HG02588 (cell line): Measurements from ENCODE around the gene PTPRT.

ENCODE experiments used
- ATAC-seq: cut with Tn5 transposase; IDR thresholded peaks from one replicate; pipeline ENCODE4 v1.9.1; 2021; ENCODE audit warnings: mild to moderate bottlenecking, moderate library complexity; ENCODE audit not compliant: unreplicated experiment

The PTPRT gene

DNA sequence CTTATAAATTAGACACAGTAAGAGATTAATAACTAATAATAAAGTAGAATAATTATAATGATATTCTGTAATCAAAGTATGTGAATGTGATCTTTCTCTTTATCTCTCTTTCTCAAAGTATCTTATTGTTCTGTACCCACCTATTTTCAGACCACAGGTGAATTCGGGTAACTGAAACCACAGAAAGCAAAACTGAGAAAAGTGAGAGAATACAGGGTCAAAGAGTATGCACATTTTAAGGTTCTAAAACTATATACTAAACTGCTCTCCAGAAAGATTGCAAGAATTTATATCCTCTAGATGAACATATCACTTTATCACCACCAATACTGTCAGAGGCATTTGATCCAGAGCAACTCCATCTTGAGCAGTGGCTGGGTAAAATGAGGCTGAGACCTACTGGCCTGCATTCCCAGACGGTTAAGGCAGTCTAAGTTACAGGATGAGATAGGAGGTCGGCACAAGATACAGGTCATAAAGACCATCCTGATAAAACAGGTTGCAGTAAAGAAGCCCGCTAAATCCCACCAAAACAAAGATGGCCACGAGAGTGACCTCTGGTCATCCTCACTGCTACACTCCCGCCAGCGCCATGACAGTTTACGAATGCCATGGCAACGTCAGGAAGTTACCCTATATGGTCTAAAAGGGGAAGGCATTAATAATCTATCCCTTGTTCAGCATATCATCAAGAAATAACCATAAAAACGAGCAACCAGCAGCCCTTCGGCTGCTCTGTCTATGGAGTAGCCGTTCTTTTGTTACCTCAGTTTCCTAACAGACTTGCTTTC is 211.3 kb downstream of the PTPRT start:
- no peak for ATAC-seq

DNA sequence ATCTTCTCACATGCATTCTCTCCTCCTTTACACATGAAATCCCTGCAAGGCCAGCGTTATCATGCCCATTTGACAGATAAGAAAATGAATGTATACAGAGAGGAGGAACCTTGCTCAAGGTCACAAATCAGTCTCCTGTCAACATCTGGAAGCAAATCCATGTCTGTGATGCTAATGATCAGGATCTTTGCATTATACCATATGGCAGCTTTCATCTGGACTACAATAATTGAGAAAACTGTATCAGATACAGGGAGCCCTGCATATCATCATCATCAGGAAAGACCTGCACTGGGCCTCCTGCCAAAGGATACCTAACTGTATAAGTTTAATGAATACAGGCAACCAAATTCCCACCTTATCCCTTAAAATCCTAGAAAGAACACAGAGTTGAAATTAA is 213.7 kb downstream of the PTPRT start:
- no peak for ATAC-seq

DNA sequence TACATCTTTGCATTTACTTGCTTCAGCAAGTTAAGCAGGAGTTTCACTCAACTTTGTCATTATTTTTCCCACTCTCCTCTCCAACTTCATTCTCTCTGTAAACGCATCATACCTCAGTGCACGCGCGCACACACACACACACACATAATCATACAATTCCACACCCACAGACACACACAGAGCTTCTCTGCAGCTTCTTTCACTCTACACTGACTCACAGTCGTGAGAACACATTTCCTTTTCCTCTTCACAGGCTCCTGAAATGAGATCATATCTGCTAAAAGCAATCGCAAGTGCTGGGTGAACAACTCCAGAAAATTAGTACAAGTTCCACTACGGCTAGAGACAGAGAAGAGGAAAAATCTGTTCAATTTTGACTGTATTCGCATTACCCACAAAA is 215.4 kb downstream of the PTPRT start:
- ATAC-seq = no peak

DNA sequence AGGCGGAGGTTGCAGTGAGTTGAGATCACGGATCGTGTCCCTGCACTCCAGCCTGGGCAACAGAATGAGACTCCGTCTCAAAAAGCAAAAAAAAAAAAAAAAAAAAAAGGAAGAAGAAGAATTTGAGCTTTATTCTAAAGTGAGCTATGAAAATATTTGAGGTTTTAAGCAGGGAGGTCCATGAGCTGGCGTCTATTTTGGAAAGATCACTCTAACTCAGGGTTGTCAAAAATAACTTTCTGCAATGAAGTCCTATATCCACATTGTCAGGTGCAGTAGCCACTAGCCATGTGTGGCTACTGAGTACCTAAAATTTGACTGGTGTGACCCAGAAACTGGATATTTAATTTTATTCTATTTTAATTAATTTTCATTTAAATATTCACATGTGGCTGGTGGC is 217.1 kb downstream of the PTPRT start:
- ATAC-seq = no peak

DNA sequence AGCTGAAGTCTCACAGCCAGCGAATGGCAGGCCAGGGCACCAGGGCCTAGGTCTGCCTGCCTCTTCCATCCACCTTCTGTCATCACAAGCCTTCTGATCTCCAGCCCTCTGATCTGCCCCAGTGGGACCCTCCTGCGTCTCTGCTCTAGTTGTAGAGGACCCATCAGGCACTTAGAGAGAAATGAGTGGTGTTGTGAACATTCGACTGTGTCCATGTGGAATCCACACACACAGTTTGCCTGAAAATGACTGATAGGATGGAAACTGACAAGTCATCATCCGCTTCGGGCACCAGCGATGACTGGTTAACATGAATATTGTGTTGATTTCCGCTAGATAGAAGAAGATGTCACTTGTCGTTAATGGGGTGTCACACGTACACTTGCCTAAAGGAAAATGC is 221.0 kb downstream of the PTPRT start:
- no peak for ATAC-seq

DNA sequence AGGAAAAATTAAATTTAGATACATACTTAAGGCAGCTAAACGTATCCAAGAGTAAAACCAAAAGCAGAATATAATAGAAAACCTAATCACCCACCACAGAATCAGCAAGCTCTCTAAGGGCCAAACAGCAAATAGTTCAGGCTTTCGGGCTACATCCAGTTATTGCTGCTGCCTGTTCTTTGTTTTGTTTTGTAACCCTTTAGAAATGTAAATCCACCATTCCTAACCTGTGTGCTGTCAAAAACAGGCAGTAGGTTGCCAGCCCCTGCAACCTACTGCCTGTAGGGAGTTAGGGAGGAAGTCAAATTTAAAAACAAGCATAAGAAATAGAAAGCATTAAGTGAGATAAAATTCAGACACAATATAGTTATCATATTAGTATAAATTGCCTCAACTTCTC is 225.9 kb downstream of the PTPRT start:
- ATAC-seq = no peak

DNA sequence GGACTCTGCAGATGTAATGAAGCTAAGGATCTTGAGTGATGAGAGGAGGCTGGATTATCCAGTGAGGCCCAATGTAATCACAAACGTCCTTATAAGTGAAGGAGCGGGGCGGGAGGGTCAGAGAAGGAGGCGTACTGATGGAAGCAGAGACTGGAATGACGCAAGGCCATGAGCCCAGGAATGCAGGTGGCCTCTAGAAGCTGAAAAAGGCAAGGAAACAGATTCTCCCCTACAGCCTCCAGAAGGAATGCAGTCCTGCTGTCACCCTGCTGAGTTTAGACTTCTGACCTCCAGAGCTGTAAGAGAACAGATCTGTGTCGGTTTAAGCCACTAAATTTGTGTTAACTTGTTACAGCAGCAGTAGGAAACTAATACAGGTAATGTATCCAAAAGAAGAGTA is 227.9 kb downstream of the PTPRT start:
- no peak for ATAC-seq

DNA sequence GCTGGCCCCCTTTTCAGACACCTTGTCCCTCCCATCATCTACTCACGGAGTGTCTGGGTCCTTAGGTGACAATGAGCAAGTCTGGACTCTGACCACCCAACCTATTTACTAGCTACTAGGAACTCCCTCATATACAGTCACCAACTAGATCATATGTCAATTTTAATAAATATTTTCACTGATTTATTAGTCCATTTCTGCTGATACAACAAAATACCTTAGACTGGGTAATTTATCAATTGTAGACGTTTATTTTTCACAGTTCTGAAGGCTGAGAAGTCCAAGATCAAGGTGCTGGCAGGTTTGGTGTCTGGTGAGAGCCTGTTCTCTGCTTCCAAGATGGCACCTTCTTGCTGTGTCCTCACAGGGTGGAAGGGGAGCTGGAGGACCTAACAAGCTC is 229.7 kb downstream of the PTPRT start:
- ATAC-seq = no peak

DNA sequence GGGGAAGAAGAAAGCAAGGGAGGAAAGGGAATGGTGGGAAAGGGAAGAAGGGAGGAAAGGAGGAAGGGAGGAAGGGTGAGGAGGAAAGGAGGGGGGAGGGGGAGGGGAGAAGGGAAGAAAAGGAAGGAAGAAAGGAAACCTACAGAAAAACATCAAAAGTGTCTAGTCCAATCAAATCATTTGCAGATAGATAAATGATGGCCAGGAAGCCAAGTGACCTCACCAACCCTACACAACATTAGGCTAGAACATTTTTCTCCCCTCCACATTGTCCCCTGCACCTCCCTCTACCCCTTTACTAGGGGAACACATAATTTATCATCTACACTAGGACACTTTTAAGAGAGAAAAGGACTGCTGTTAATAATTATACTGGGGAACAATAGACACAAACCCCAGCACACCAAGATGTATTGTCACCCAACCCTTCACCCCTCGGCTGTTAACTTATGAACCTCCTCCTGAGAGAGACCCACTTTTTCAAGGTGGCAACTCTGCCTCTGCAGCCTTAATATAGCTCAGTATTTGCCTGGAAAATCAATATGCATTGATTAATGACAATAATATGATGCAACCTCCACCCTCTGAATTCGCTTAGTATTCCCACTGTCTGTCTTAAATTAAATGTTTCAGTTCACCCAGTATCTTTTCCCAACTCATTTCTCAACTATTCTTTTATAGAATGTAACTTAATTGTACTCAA is 231.2 kb downstream of the PTPRT start:
- no peak for ATAC-seq

DNA sequence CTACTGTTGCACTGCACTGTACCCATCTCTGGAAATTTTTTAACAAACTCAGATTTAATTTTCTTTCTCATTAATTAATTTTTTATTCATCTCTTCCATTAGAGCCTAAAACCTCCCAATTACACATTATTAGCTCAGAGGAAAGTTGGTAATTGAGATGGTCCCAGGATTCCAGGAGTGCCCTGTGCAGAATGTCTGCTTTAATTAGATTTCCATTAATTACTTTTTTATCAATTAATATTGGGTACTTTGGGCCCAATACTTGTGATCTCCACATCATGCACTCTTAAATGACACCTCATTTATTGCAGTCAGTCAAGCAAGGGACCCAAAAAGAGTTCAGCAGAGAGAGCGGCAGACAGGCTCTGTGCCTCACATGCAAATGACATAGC is 232.0 kb downstream of the PTPRT start:
- ATAC-seq = no peak

DNA sequence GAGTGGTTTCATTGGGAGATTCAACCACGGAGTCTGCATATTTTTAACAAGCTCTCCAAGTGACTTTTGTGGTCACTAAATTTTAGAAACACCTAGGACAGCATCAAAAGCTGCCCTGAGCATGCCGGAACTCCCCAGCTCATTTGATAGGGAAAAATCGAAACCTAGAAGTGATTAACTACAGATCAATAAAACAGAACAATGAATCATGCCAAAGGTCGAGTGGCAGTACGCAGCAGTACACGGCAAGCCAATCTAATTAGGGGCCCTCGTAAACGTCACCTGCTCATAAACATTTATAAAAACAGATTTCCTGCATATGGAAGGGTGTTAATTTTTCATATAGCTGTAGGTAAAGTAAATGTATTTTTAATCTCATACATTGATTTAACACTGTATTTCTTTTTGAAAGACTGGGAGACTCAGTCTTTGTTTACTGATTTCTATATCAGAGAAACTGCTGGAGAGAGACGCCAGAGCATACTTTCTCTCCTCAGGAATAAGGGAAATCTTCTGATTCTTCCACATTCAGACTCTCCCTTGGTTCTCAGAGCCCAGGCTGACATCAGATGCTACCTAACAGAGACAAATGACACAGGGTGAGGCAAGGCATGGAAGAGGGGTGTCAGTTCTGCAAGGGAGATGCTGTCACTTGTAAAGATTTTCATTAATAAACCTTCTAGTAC is 232.5 kb downstream of the PTPRT start:
- no peak for ATAC-seq

DNA sequence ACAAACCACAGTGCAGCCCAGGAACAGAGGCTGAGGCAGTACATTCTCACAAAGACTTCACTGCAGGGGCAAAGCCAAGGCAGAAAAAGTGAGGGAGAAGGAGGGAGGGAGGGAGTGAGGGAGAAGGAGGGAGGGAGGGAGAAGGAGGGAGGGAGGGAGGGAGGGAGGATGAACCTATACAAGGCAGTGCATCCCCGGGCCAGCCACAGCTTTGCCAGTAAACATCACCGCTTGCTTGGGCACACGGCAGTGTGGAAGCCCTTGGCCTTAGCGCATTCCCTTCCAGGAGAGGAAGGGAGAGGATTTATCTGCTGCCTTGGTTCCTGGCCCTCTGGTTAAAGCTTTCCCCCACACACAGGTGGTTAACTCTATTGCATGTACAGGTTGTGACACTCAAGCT is 234.0 kb downstream of the PTPRT start:
- no peak for ATAC-seq

DNA sequence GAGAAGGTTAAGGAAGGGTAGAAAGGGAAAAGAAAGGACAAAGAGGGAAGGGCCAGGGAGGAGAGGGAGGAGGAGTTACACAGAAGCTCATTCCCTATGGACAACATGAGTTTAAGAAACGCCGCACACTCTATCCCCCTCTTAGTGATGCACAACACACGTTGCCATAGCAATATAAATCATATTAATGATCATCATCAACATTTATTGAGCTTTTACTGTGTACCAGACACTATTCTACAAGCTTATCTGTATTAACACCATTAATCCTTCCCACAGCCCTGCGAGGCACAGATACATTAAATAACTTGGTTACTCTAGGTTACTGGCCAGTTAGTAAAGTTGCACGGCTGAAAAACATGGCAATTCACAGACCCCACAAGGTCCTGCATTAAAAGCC is 234.8 kb downstream of the PTPRT start:
- no peak for ATAC-seq

DNA sequence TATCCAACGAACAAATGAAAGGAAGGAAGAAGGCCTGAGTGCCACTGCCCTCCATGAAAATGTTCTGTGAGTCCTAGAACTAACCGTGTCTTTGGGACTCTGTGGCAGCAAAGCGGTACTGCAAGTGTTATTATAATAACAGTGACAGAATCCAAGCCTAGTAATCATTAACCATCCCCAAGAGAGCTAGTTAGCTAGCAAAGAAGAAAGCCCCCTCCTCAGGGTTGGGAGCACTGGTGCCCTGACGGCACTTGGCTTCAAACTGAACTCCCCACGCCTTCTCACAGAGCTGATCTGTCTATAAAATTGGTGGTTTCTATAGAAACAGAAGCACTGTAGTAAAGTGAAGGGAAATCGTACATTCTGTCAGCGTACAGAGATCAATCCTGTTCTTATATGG is 239.8 kb downstream of the PTPRT start:
- no peak for ATAC-seq

DNA sequence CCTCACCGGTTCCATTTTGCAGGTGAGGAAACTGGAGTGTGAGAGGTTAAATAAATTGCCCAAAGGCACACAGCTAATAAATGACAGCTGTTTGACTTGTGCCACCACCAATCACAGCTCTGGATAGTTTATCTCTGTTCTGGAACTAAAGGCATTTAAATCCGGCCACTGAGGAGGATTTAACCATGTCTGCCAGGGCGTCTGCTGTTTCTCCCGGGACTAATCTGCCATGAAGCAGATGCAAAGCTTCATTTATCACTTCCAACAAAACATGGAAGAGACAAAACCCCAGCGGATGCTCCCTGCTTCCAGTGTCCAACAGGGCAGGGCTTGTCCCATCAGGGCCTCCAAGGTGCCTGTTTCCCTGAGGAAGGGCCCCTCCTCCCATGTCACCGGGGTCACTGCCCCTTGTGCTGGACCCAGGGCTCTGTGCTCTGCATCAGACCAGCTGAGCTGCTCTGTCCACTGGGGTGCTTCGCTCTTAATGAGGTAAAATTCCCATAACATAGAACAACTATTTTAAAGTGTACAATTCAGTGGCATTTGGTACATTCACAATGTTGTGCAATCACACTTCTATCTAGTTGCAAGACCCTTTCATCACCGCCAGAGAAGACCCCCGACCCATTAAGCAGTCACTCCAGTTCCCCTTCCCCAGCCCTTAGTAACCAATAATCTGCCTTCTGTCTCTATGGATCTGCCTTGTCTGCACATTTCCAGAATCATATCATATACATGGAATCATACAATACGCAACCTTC is 244.3 kb downstream of the PTPRT start:
- ATAC-seq = no peak

DNA sequence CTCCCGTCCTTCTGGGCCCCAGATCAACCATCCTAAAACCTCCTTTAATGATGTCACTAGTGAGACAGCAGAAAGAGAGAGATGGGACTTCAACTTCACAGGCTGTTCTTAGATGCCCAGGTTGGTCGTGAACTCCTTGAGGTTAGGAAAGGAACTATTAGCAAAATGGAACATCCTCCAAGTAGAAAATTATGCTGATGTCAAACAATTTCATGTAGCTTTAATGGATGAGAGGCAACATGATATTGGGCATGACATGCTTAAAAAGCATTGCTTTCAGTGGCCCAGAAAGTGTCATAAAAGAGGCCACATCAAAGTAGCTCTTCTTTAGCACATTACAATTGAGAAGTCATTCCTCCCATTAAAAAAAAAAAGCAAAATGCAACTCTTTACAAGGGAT is 248.1 kb downstream of the PTPRT start:
- ATAC-seq = no peak

DNA sequence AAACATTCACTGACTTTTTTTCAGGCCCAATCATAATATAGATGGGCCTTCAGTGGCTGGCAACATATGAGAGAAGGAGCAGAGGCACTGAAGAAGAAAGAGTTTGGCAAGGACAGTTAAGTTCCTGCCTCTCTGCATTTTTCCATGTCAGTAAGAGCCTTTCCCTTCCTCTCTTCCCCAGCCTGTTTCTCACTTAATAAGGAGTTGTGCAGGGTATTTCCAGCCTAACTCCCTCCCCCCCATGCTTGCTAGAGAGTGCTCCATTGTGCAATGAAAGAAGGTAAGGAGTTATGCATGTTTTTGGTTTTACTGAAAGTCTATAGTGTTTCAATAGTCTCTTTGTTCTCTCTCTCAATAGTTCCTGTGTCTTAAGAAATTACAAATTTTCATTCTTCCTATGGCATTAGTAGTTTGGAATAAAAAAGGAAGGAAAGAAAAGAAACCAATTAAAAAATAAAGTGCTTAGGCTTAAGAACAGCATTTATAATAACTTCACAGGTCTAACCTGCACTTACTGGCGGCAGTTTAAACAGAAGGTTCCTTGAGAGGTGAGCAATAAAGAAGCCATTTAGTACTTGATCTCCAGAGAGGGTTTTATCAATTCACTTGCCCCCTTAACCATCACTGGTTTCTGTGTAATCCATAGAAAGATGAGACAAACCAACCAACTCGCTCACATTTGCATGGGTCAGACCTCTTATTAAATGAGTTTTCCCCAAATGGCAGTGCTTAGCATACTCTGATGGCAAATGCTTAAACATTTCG is 251.1 kb downstream of the PTPRT start:
- no peak for ATAC-seq

DNA sequence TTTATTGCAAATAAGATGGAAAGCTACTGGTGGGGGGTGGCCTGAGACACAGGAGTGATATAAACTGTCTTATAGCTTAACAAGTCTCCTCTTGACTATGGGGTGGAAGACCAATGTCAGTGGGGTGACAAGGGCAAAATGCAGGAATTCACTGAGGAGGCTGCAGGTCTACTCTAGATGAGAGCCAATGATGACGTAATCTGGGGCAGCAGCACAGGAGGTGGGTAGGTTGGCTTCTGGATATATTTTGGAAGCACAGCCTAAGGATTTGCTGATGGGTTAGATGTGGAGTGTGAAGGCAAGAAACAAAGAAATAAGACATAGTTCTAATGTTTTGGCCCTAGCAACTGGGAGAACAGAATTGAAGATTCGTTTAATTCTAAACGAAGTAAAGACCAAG is 253.2 kb downstream of the PTPRT start:
- no peak for ATAC-seq

DNA sequence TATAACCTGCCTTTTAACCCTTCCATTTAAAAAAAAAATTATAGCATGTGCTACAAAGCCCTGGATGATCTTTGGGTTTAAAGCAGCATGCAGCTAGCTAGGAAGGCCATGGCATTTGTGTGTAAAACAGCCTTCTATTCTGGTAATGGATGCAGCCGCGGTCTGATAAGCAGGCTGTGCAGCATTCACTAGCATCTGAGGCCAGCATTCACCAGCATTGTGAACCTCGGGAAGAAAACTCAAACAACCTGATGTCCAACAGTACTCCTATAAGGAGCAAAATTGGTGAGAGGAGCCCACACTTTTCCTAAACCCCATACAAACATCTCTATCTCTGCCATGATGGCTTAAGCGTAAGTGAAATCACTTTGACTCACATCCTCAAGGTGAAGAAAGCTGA is 265.5 kb downstream of the PTPRT start:
- no peak for ATAC-seq

DNA sequence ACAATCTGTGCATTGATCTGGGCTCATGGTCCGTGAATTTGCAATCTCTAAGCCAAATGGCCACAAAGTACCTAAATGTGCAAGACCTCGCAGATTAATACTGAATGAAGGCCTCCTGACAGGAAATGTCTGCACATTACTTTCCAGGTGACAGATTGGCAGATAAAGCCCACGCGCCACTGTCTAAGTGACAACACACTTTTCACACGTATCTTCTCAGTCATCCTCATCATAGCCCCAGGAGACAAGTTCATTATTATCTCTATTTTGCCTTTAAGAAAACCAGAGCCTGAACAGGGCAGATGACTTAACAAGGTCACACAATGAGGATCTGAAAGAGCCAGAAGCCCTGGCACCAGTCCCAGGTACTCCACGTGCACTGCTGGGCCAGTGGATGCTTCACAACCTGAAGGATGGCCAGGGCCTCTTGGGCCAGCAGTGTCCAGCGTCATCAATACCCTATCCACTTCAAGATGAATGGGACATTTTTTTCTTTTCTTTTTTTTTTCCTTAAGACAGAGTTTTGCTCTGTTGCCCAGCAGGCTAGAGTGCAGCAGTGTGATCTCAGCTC is 266.3 kb downstream of the PTPRT start:
- ATAC-seq = no peak
